Neutrophil (primary cell): ENCODE data around the gene SREK1IP1.

Experiments
- H3K27ac ChIP-seq: fragments of 200-600 bp; sonication (generic); 2 replicates; pipeline ENCODE4 v1.5.1; 2016; ENCODE audit warnings: mild to moderate bottlenecking, moderate library complexity
- H3K27me3 ChIP-seq: fragments of 200-600 bp; sonication (generic); 2 replicates; pipeline ENCODE4 v1.6.0; 2016; ENCODE audit warnings: mild to moderate bottlenecking
- H3K36me3 ChIP-seq: fragments of 200-600 bp; sonication (generic); 2 replicates; pipeline ENCODE4 v1.5.1; 2017
- H3K4me1 ChIP-seq, 2 experiments: fragments of 200-600 bp in 1 of 2; sonication (generic) in 1 of 2; 1 replicate in 1 of 2; 2 replicates in 1 of 2; pipeline versions ENCODE4 v1.5.1 to v1.6.1; 2013 to 2016; ENCODE audit warnings: low read depth in 1 of 2, low read length in 1 of 2, mild to moderate bottlenecking in 1 of 2, moderate library complexity in 1 of 2; ENCODE audit not compliant: control insufficient read depth in 1 of 2, insufficient read depth in 1 of 2
- H3K4me3 ChIP-seq, 2 experiments: fragments of 200-600 bp in 1 of 2; sonication (generic) in 1 of 2; 1 replicate in 1 of 2; 2 replicates in 1 of 2; pipeline ENCODE4 v1.5.1; 2013 to 2016; ENCODE audit warnings: low read depth in 1 of 2, low read length in 1 of 2, mild to moderate bottlenecking in 1 of 2, moderate library complexity in 1 of 2
- H3K9me3 ChIP-seq: fragments of 200-600 bp; sonication (generic); 2 replicates; pipeline ENCODE4 v1.5.1; 2016
- TF ChIP-seq, protein P1 (sequence below): fragments of 200-600 bp; sonication (generic); IDR thresholded peaks from 2 replicates; pipeline ENCODE4 v1.5.1; 2016; ENCODE audit warnings: antibody characterized with exemption

SREK1IP1 gene

DNA sequence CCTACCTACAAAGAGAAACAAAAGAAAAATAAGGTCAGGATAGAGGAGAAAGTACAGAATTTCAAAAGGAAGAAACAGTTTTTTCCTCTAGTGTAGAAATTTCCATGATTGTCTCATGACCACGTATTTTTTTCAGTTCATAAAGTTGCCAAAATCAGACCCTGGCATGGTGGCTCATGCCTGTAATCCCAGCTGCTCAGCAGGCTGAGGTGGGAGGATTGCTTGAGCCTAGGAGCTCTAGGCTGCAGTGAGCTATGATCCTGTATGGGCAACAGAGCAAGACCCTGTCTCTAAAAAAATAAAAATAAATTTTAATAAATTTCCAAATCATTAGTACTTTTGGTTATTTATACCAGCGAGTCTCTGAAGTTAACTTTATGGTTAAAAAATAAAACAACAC, 38.0 kb upstream of the SREK1IP1 start:
- Histone ChIP-seq H3K27ac (no peak overlapping the region), H3K4me1 (no peaks in the 10 kb centered on the region), H3K4me3 (no peak overlapping the region), H3K27me3 (no peaks in the 10 kb centered on the region), H3K9me3 (no peaks in the 10 kb centered on the region), H3K36me3 (peaks cover 52% of the 10 kb centered on the region)
- TF ChIP-seq, protein P1, sequence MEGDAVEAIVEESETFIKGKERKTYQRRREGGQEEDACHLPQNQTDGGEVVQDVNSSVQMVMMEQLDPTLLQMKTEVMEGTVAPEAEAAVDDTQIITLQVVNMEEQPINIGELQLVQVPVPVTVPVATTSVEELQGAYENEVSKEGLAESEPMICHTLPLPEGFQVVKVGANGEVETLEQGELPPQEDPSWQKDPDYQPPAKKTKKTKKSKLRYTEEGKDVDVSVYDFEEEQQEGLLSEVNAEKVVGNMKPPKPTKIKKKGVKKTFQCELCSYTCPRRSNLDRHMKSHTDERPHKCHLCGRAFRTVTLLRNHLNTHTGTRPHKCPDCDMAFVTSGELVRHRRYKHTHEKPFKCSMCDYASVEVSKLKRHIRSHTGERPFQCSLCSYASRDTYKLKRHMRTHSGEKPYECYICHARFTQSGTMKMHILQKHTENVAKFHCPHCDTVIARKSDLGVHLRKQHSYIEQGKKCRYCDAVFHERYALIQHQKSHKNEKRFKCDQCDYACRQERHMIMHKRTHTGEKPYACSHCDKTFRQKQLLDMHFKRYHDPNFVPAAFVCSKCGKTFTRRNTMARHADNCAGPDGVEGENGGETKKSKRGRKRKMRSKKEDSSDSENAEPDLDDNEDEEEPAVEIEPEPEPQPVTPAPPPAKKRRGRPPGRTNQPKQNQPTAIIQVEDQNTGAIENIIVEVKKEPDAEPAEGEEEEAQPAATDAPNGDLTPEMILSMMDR, result no peak

DNA sequence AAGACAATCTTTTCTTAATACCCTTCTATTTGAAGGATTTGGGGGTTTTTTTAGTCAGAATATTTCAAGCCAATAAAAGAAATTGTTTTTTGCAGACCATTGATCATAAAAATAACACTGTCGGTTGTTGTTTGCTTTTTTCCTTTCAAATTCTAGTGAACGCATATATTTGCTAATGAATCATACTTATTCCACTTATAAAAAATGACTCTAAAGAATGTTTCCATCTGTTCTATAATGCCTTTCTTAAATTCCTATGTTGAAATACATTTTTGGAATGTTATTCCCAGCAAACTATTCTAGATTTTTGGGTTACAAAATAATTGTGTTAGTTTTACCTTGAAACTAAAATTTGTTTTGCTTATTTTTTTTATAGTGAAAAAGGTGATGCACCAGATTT, 32.4 kb upstream of the SREK1IP1 start:
- no peak overlapping the region for H3K27ac ChIP-seq
- no peak overlapping the region for H3K4me3 ChIP-seq
- no peaks in the 10 kb centered on the region for H3K4me1 ChIP-seq
- H3K27me3 ChIP-seq, result no peaks in the 10 kb centered on the region
- TF ChIP-seq, protein P1, result no peak
- peaks cover 32% of the 10 kb centered on the region for H3K36me3 ChIP-seq
- no peaks in the 10 kb centered on the region for H3K9me3 ChIP-seq

DNA sequence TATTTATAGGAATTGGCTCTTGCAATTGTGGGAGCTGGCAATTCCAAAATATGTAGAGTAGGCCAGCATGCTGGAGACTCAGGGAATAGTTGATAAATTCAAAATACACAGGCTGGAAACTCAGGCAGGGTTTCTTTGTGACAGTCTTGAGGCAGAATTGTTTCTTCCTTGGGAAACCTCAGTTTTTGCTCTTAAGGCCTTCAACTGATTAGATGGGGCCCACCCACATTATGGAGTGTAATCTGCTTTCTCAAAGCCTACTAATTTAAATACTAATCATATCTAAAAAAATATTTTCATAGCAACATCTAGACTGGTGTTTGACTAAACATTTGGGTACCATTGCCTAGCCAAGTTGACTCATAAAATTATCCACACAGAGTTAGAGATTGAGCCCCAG, 27.8 kb upstream of the SREK1IP1 start:
- Histone ChIP-seq H3K36me3 (peaks cover 7% of the 10 kb centered on the region), H3K4me3 (no peak overlapping the region), H3K27ac (no peak overlapping the region), H3K4me1 (no peaks in the 10 kb centered on the region), H3K9me3 (no peaks in the 10 kb centered on the region), H3K27me3 (no peaks in the 10 kb centered on the region)
- TF ChIP-seq, protein P1, result no peak

DNA sequence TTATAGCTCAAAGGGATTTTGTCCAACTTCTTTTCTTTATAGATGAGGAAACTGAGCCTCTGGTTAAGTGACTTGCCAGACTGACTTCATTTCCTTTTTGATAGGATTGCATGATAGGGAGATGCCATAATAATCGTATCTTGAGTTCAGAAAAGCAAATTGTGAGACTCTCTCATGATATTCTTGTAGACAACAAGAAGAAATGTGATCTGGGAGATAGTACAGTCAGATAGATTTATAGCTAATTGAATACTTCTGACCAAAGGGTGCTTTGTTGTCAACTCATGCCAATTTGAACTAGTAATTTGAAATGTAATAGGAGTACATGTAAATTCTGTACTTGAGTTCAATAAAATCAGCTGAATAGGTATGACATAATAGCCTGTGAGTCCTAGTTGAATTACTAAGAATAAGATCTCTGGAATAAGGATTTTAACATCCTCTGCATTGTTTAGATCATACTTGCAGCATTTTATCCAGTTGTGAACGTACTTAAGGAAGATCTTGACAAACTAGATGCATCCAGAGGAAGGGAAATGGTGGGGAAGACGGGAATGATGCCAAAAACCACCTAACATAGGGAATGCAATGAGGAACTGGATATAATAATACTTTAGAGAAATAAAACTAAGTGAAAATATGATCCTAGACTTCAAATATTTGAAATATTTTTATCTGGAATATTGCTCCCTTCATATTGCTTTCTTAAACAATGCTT, 25.7 kb upstream of the SREK1IP1 start:
- no peak overlapping the region for H3K27ac ChIP-seq
- no peaks in the 10 kb centered on the region for H3K4me1 ChIP-seq
- TF ChIP-seq, protein P1, result no peak
- peaks cover 3% of the 10 kb centered on the region for H3K36me3 ChIP-seq
- H3K4me3 ChIP-seq, result no peak overlapping the region
- no peaks in the 10 kb centered on the region for H3K9me3 ChIP-seq
- no peaks in the 10 kb centered on the region for H3K27me3 ChIP-seq

GRCh38 chr5:64792469-64792868, 24.0 kb upstream of the SREK1IP1 start:
- H3K4me3 ChIP-seq, result no peak overlapping the region
- H3K27me3 ChIP-seq, result no peaks in the 10 kb centered on the region
- H3K27ac ChIP-seq, result no peak overlapping the region
- H3K9me3 ChIP-seq, result no peaks in the 10 kb centered on the region
- no peaks in the 10 kb centered on the region for H3K4me1 ChIP-seq
- peaks cover 3% of the 10 kb centered on the region for H3K36me3 ChIP-seq
- TF ChIP-seq, protein P1, result no peak
